HG03354 (cell line): Measurements from ENCODE around the gene ZC3H12C.
A peak's percentile ranks its signal among the peaks of the same experiment; 100 is the strongest.

Experiments used
- ATAC-seq: cut with Tn5 transposase; IDR thresholded peaks from one replicate; pipeline ENCODE4 v1.9.1; 2021; ENCODE audit warnings: mild to moderate bottlenecking; ENCODE audit not compliant: unreplicated experiment, poor library complexity, severe bottlenecking

The ZC3H12C gene

DNA sequence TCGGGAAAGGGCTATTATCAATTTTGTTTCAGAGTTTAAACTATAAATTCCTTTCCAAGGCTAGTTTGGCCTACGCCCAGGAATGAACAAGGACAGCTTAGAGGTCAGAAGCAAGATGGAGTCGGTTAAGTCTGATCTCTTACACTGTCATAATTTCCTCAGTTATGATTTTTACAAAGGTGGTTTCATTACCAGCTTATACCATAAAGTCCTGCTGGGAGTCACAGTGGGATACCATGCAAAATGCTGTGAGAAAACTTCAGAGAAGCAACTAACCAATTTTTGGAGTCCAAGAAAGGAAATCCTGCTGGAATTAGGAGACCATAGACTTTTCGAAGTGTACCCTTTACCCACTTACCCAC lies 17.4 kb upstream of the ZC3H12C start:
- ATAC-seq = no peak

DNA sequence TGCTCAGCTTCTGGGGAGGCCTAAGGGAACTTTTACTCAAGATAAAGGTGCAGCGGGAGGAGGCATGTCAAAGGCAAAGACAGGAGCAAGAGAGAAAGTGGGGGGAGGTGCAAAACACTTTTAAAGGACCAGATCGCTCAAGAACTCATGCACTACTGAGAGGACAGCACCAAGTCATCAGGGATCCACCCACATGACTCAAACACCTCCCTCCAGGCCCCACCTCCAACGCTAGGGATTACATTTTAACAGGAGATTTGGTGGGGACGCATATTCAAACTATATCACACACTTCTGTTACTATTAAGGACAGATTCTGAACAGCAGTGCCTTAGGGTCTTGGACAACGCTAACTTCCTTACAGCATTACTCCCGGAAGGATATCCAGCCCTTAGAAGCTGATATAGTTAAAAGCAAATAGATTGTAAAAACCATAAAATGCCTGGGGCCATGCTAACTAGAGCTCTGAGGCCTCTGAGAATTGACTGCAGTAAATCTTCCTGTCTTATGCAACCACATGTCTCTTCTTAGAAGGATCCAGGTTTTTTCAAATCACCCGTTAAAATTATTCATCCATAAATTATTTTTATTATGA lies 16.7 kb upstream of the ZC3H12C start:
- ATAC-seq = peak; percentile 53

- peak; percentile 32 for ATAC-seq
Observed at GRCh38 chr11:110077346-110077745, 15.8 kb upstream of the ZC3H12C start.

GRCh38 chr11:110077831-110078325 lies 15.3 kb upstream of the ZC3H12C start:
- ATAC-seq = peak; percentile 93

DNA sequence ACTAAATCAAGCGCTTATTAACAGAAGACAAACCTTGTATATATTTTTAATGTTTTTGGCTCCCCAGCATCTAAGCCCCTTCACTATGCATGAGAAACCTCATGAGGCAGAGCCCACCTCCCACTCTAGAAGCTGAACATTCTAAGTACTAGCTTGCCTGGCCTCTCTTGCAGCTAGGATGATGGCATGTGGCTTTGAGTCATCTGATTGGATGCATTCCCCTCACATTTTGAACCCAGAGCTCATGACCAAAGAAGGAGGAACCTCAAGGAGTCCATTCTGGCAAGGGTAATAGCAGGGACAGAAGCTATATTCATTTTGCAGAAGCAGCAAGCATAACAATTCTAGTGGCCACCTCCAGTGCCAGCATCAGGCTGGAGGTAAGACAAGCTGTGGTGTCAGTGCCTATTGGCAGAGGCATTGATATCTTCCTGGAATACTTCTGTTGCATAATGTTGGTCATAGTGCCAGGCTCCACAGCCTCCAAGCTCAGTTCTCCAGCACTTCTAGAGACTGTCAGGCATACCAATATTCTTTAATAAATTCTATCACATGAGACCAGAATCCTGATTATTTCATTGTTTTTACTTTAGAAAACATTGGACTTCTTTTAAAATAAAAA lies 14.2 kb upstream of the ZC3H12C start:
- ATAC-seq = no peak

GRCh38 chr11:110079726-110080125 lies 13.5 kb upstream of the ZC3H12C start:
- no peak for ATAC-seq

DNA sequence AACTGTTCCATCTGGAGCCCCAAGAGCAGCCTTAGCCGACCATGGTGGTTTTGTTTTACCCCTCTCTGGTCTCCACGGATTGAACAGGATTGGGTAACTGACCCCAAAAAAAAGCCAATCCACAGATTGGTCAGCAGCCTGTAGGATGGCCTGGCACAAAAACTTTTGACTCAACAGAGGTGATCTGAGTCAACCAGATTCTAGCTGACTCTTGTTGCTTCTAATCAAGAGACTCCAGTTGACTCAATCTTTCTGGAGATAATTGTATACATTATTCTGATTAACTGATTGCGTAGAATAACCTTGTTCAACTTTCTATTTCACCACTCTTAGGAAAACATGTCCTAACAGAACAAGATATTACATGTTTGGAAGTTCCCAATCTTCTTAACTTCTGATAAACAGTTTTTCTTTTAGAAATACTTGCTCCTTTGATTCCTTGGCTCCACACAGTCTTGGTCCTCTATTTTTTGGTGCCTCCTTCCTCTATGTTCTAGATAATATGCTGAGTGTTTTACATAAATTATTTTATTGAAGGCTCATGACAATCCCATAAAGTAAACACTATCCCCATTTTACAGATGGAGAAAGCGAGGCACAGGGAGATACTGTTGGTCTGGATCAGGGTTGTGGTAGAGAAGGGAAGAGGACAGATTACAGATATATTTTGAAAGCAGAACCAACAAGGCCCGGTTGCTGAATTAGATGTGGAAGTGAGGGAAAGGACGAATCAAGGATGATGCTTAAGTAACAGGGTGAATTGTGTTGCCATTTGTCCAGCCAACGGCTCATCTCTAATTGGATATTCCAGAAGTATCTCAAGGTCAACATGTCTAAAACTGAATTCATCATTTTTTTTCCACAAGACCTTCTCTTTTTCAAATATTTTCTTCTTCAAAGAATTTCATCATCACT lies 11.5 kb upstream of the ZC3H12C start:
- no peak for ATAC-seq

DNA sequence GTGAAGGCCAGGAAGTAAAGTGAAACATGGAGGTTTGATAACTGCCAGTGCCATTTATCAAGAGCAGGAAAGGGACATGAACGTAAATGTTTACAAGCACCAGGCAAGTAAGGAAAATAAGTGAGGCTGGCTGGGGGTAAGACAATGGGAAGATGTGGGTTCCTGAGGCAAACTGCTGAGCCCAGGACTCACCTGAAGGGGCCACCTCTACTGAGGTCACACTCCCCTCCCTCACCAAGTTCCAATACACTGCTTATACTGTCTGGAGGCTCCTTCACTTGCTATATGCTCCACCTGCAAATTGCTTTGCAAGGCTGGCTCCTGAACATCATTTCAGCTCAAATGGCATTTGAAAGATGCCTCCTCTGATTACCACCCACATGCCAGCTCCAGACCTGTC lies 10.3 kb upstream of the ZC3H12C start:
- ATAC-seq = no peak

DNA sequence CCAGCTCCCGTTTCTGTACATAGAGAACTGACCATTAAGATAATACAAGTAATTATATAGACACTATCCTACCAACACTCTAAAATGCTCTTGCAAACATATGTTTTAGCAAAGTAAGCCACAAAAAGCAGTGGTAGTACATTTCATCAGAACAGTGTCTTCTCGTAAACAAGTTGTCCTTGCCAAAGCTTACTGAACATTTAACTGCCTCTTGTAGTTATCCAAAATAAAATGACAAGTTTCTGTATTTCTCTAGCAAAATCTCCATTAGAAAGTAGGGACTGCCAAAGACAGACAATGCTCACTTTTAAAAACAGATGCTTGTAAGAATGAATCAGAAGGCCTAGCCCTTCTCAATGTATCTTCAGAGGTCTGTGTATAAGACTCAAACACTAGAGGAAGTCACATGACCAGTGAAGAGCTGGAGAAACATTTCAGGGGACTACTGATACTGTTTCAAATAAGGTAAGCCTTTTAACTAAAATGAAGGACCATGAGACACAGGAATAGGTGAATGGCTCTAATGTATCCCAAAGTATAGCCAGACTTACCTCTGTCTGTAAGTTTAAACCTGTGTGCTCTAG lies 7.8 kb upstream of the ZC3H12C start:
- no peak for ATAC-seq

- no peak for ATAC-seq
Observed at GRCh38 chr11:110086892-110087309, 6.3 kb upstream of the ZC3H12C start.

GRCh38 chr11:110087812-110088534 lies 5.2 kb upstream of the ZC3H12C start:
- ATAC-seq = no peak

GRCh38 chr11:110088535-110089344 lies 4.5 kb upstream of the ZC3H12C start:
- ATAC-seq = no peak

GRCh38 chr11:110089617-110090282 lies 3.4 kb upstream of the ZC3H12C start:
- ATAC-seq = peak; percentile 32

DNA sequence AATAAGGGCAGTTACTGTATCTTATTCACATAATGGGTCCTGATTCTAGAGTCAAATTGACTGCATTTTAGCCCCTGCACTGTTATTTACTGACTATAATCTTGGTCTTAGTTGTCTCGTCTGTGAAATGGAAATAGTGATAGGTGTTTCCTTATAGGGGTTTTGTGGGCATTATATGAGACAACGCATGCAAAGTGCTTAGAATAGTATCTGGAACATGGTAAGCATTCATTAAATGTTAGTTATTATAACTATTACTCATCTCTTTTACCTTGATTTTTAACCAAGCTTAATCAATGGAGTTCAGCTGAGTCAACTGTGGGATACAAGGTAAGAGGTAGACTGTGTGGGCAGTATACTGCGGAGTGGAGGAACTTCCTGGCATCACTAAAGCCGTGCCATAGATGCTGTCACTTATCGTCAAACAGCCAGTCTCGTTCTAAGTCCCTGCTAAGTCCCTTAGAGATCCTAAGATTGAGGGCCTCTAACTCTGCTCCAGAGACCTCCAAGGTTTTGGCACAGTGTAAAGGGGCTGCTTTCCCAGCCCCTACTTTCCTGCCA lies 2.6 kb upstream of the ZC3H12C start:
- no peak for ATAC-seq

DNA sequence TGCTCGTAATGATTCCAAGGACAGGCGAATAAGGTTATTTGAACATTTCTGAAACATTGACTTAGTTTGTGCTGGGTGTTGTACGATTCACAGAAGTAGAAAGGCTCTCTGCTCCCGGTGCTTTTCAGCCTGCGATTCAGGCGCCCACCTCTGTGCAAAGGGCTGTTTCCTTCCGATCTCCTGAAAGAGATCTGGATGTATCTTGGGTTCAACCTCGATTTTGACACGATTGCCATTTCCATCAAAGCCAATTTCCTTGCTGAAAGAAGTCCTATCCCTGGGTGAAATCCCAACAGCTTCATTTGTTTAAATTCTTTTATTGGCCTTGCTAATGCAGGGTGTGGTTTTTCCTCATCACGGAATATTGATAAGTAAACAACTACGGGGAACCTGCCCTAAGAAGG lies 1.1 kb upstream of the ZC3H12C start:
- no peak for ATAC-seq

DNA sequence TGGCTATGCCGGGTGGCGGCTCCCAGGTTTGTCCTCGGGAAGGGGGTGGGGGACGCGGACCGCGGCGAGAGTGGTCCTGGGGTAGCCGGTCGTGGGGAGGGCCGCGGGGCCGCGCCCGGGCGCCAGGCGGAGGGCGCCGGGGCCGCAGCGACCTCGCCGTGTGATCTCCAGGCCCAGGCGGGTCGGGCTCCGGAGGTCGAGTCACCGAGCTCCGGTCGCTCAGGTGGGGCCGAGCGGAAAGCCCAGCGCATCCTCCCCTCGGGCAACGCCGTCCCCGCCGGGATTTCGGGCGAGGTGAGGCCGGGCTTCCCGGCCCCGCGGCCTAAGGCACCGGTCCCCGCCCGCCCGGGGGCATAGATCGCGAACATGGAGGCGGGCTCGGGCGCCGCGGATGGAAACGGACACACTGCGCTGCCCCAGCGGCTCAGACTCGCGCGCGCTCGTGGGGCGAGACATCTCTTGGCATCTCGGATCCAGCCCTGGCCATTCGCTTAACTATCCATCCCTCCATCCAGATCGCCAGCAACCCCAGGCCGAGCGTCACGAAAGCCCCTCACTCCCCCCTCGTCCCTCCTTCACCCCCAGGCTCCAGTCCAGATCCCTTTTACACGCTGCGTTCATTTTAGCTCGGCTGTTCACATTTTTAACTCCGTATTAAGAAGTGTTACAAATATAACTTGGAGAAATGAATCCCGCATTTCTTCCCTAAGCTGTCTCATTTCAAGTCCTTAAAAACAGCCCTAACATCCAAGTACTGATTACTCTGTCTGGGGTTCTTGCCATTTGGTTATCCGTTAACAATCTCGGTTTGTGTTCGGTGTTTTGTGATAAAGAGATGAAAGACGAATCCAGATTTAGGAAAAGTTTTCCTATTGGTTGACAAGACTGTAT lies 460 bp downstream of the ZC3H12C start:
- ATAC-seq = peak; percentile 24
